HL-60 (cell line): ENCODE results near the gene KANK3.

ENCODE experiments used
- CTCF ChIP-seq: IDR thresholded peaks from one replicate; pipeline ENCODE4 v1.5.1; 2011; ENCODE audit warnings: low read length, control low read depth, inconsistent platforms; ENCODE audit not compliant: insufficient read depth
- POLR2AphosphoS5 ChIP-seq: IDR thresholded peaks from 2 replicates; pipeline ENCODE4 v1.6.1; 2012; ENCODE audit warnings: low read depth
- SPI1 ChIP-seq: IDR thresholded peaks from 2 replicates; pipeline ENCODE4 v1.6.1; 2012; ENCODE audit warnings: low read depth, mild to moderate bottlenecking, borderline replicate concordance

- no peak for TF ChIP-seq CTCF
- TF ChIP-seq POLR2AphosphoS5, result no peak
- TF ChIP-seq SPI1, result no peak
Measured at GRCh38 chr19:8306235-8307054, 36.6 kb downstream of the KANK3 start.
